NB4 (cell line): ENCODE measurements around the gene RADIL.

ENCODE experiments used
- POLR2A ChIP-seq: IDR thresholded peaks from 2 replicates; pipeline ENCODE4 v1.6.1; 2011; ENCODE audit warnings: mild to moderate bottlenecking; ENCODE audit not compliant: insufficient read length; ENCODE audit errors: extremely low read depth
- TF ChIP-seq, protein P1 (sequence below): IDR thresholded peaks from one replicate; pipeline ENCODE4 v1.5.1; 2012; ENCODE audit warnings: low read depth, low read length

GRCh38 chr7:4815121-4815520, 68.4 kb downstream of the RADIL start:
- TF ChIP-seq, protein P1, sequence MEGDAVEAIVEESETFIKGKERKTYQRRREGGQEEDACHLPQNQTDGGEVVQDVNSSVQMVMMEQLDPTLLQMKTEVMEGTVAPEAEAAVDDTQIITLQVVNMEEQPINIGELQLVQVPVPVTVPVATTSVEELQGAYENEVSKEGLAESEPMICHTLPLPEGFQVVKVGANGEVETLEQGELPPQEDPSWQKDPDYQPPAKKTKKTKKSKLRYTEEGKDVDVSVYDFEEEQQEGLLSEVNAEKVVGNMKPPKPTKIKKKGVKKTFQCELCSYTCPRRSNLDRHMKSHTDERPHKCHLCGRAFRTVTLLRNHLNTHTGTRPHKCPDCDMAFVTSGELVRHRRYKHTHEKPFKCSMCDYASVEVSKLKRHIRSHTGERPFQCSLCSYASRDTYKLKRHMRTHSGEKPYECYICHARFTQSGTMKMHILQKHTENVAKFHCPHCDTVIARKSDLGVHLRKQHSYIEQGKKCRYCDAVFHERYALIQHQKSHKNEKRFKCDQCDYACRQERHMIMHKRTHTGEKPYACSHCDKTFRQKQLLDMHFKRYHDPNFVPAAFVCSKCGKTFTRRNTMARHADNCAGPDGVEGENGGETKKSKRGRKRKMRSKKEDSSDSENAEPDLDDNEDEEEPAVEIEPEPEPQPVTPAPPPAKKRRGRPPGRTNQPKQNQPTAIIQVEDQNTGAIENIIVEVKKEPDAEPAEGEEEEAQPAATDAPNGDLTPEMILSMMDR, result no peak
- TF ChIP-seq POLR2A, result no peak
